Epidermal melanocyte (primary cell): ENCODE measurements around the gene MOB1B.
"Not testable (repeated sequence)": the region's sequence is repeated elsewhere in the genome, so short reads cannot be mapped to it uniquely, and the experiment has no call there.

Experiments used
- DNase-seq: peaks from one replicate; pipeline ENCODE4 v3.0.0; 2011; ENCODE audit warnings: low spot score; ENCODE audit not compliant: insufficient read length

MOB1B gene

DNA sequence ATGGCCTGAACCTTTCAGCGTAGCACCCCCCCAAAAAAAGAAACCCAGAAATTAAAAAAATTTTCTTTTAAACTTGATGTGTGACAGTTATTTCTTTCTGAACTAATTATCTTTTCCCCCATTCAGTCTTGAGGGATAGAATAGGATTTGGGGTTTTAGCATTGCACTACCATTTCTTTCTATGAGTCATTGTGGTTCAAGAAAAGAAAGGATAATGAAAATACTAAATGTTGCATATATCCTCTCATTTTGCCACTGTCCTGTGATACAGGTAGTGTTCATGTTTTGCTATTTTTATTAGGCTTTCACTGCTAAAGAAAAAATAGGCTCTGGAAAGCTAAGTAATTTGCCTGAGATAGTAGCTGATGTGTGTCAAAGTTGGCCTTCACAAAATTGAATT is 51.9 kb downstream of the MOB1B start:
- no peak for DNase-seq

DNA sequence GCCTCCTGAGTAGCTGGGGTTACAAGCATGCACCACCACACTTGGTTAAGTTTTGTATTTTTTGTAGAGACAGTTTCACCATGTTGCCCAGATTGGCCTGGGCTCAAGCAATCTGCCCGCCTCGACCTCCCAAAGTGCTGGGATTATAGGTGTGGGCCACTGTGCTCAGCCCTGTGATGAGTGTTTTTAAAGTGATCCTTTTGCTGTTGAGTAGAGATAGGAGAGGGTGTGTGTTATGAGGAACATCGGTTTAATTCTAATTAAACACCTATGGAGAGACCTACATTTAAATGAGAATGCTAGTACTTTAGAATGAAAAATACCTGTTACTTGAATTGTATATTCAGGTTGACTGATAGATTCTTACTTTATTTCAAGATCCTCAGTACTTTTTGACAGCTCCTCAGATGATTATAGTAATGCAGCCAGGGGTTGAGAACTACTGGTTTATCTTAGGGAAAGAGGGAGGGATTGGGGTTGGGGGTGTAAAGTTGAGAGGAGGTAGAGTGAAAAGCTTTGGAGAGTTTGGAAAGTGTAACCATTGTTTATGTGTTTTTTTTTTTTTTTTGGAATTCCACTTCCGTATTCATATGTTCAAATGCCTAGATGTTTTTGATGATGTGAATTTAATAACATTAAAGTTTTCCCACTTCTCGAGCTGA is 54.5 kb downstream of the MOB1B start:
- no peak for DNase-seq

- DNase-seq: peak; percentile 72
These were observed 56.5 kb downstream of the MOB1B start for GRCh38 chr4:70958681-70959080.

DNA sequence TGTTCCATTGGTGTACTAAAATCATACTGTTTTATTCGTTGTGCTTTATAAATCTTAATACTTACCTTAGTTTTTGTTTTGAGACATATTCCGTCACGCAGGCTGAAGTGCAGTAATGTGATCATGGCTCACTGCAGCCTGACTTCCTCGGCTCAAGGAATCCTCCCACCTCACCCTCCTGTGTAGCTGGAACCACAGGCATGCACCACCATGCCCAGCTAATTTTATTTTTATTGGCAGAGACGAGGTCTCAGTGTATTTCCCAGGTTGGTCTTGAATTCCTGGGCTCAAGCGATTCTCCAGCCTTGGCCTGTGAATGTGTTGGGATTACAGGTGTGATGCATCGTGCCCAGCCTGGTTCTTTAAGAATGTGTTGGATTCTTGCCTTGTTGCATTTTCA is 66.9 kb downstream of the MOB1B start:
- no peak for DNase-seq

DNA sequence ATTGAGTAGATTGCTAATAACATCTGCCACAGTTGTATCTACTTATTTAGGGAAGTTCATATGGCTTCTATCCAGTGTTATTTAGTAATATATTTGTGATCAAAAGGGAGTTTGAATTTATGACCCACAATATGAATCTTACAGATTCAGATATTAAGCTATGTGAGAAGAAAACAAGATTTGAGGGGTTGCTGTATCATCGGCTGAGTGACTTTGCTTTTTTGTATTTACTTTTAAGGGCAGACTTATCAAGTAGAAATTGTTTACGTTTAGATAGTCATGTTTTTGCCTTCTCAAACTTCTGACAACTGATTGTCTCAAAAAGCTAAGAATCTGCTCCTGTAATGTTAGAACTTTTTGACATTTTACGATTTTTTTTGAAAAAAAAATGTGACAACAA is 74.1 kb downstream of the MOB1B start:
- DNase-seq: no peak

- no peak for DNase-seq
These were observed 77.4 kb downstream of the MOB1B start for GRCh38 chr4:70979445-70980008.

GRCh38 chr4:70980196-70980595 is 78.0 kb downstream of the MOB1B start:
- no peak for DNase-seq

DNA sequence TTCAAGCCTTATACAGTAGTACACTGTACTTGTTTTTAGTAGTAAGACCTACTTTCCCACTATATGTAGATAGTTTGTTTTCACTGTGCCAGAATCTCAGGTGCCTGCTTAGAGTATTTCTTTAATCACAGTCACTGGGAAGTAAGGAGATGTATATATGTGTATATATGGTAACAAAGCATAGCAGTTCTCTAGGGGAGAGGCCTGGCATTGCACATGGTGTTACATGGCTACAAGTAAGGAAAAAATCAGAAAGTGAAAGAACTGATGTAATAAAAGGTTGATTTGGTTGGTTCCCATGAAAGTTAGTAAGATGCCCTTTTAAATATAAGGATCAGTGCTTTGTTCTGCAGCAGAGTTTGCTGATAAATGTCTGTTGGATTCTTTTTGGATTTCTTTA is 81.9 kb downstream of the MOB1B start:
- DNase-seq: no peak

GRCh38 chr4:70984589-70984988 is 82.4 kb downstream of the MOB1B start:
- DNase-seq: no peak

GRCh38 chr4:70991596-70991995 is 89.4 kb downstream of the MOB1B start:
- DNase-seq: no peak

DNA sequence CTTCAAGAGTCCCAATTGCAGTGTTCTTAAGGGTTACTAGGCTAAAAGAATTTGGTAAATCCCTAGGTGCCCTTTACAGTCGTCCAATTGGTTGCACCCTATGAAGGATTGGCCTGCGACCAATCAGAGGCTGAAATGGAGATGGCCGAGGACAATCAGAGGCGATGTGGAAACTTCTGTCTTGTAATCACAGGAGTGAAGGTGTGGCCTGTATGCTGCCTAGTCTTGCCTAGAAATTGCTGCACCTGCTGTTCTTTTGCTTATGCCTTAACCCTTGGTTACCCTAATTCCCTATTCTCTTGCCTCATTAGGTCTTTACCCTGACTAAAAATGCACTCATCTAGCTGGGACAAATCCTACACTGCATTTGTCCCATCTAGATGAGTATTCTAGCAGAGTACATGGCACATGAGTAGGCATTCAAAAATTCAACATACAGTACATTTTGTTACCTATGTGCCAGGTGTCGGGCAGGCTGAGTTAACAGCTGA is 90.3 kb downstream of the MOB1B start:
- DNase-seq: no peak

- DNase-seq: peak; percentile 83
These were observed 91.3 kb downstream of the MOB1B start, which contains the start of gene DCK for GRCh38 chr4:70993181-70994068. TSS of gene DCK (plus strand) at chr4:70993649. CDS start at chr4:70993836, 187 bp downstream.

- no peak for DNase-seq
These were observed 91.8 kb downstream of the MOB1B start for GRCh38 chr4:70994069-70994366.

DNA sequence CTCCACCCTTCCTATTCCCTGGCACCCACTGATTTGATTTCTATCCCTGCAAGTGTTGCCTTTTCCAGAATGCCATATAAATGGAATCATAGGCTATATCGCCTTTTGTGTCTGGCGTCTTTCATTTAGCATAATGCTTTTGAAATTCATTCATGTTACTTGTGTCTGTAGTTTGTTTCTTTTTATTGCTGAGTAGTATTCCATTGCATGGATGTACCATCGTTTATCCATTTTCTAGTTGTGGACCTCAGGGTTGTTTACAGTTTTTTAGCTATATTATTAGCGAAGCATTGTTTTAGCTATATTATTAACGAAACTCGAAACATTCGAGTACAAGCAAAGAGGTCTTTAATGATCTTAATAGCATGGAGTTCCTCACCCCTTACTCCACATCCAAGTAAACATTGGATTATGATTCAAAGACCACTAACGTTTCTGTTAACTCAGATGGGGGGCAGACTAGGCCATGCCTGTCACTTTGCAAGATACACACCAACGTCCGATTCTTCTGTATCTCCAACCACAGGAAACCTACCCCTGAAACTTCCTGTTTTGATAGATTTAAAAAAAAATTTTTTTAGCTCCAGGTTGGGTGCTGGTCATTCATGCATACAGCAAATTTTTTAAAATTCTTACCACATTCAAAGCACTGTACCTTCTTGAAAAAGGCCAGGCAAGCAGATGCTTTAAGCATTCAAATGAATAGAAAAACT is 92.4 kb downstream of the MOB1B start:
- DNase-seq: no peak

GRCh38 chr4:70996018-70996360 is 93.8 kb downstream of the MOB1B start:
- no peak for DNase-seq

DNA sequence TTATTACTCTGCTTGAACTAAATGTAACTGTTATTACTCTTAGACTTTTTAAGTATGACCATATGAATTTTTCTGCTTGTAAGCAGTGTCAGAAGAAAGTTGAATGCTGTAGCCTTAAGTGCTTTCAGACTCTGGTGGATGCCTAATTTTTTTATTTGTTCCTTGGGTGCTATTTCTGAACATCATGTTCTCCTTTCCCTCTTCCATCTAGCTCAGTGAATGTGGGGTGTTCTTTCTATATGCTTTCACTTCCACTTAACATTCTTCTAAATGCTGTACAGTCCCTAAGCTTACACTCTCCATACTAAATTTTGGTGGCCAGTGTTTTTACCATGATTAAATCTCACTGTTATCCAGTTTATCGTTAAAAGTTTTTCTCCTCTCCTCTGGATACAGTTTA is 94.9 kb downstream of the MOB1B start:
- DNase-seq: no peak

DNA sequence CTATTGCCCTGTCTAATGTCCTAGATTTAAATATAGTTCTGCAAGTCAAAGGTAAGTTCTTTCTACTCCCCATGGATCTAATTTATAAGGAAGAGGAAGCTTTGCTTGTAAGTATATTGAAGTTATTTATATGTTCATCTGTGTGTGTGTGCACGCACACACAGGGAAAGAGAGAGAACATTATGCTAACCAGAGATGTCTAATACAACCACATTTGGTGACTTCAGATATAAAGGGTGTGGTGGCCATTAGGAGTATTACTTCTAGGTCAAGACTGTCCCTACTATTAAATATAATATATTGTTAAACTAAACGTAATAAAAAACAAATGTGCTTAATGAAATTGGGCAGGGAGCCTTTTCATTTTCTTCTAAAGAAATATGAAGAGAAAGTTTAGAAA is 95.4 kb downstream of the MOB1B start:
- no peak for DNase-seq

GRCh38 chr4:70999639-71000038 is 97.5 kb downstream of the MOB1B start:
- DNase-seq: not testable (repeated sequence)

DNA sequence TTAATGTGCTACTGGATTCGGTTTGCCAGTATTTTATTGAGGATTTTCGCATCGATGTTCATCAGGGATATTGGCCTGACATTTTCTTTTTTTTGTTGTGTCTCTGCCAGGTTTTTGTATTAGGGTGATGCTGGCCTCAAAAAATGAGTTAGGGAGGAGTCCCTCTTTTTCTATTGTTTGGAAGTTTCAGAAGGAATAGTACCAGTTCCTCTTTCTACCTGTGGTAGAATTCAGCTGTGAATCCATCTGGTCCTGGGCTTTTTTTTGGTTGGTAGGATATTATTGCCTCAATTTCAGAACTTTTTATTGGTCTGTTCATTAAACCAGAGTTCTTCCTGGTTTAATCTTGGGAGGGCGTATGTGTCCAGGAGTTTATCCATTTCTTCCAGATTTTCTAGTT is 99.2 kb downstream of the MOB1B start:
- not testable (repeated sequence) for DNase-seq

GRCh38 chr4:71004281-71004851 is 102.2 kb downstream of the MOB1B start:
- DNase-seq: no peak

DNA sequence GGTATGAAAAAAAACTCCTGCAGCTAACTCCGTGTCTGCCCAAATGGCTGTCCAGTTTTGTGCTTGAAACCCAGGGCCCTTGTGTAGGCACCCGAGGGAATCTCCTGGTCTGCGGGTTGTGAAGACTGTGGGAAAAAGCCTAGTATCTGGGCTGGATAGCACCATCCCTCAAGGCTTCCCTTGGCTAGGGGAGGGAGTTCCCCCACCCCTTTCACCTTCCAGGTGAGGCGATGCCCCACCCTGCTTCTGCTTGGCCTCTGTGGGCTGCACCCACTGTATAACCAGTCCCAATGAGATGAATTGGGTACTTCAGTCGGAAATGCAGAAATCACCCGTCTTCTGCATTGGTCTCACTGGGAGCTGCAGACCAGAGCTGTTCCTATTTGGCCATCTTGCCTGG is 102.9 kb downstream of the MOB1B start:
- DNase-seq: not testable (repeated sequence)
